Skeletal muscle cell (primary cell): ENCODE results near the gene PCDH9.

ENCODE experiments used
- DNase-seq: peaks from one replicate; pipeline ENCODE4 v3.0.0-alpha.2; 2010; ENCODE audit warnings: low read depth
- H3K4me3 ChIP-seq: 2 replicates; pipeline ENCODE4 v1.5.1; 2011; ENCODE audit warnings: low read depth, mild to moderate bottlenecking, control low read depth, low read length, moderate library complexity

Gene PCDH9

GRCh38 chr13:66410314-66410713 lies 819.8 kb downstream of the PCDH9 start:
- H3K4me3 ChIP-seq, result no peak overlapping the region
- DNase-seq, result no peak

GRCh38 chr13:66409542-66409941 lies 820.6 kb downstream of the PCDH9 start:
- no peak for DNase-seq
- no peak overlapping the region for H3K4me3 ChIP-seq

- no peak overlapping the region for H3K4me3 ChIP-seq
- DNase-seq, result no peak
Observed at GRCh38 chr13:66407128-66407527, 823.0 kb downstream of the PCDH9 start.

- DNase-seq, result peak; percentile 91
- H3K4me3 ChIP-seq, result no peak overlapping the region
Observed at GRCh38 chr13:66405908-66406802, 824.0 kb downstream of the PCDH9 start.

GRCh38 chr13:66402546-66402945 lies 827.6 kb downstream of the PCDH9 start:
- no peak for DNase-seq
- H3K4me3 ChIP-seq, result no peak overlapping the region

GRCh38 chr13:66402066-66402465 lies 828.1 kb downstream of the PCDH9 start:
- DNase-seq, result peak; percentile 13
- H3K4me3 ChIP-seq, result no peak overlapping the region

GRCh38 chr13:66400292-66400691 lies 829.8 kb downstream of the PCDH9 start:
- no peak overlapping the region for H3K4me3 ChIP-seq
- no peak for DNase-seq

- no peak overlapping the region for H3K4me3 ChIP-seq
Observed at GRCh38 chr13:66399873-66400272, 830.3 kb downstream of the PCDH9 start.

GRCh38 chr13:66397133-66397532 lies 833.0 kb downstream of the PCDH9 start:
- no peak for DNase-seq

More at GRCh38 chr13:66399873-66400272, 830.3 kb downstream of the PCDH9 start:
- DNase-seq, result no peak

GRCh38 chr13:66391322-66391721 lies 838.8 kb downstream of the PCDH9 start:
- H3K4me3 ChIP-seq, result no peak overlapping the region
- no peak for DNase-seq

More at GRCh38 chr13:66397133-66397532, 833.0 kb downstream of the PCDH9 start:
- H3K4me3 ChIP-seq, result no peak overlapping the region

- no peak for DNase-seq
- H3K4me3 ChIP-seq, result no peak overlapping the region
Observed at GRCh38 chr13:66378894-66379293, 851.2 kb downstream of the PCDH9 start.

- no peak overlapping the region for H3K4me3 ChIP-seq
- no peak for DNase-seq
Observed at GRCh38 chr13:66377569-66377968, 852.6 kb downstream of the PCDH9 start.

GRCh38 chr13:66375756-66376155 lies 854.4 kb downstream of the PCDH9 start:
- DNase-seq, result no peak
- no peak overlapping the region for H3K4me3 ChIP-seq

- DNase-seq, result no peak
- H3K4me3 ChIP-seq, result no peak overlapping the region
Observed at GRCh38 chr13:66369666-66370065, 860.5 kb downstream of the PCDH9 start.

GRCh38 chr13:66367356-66367755 lies 862.8 kb downstream of the PCDH9 start:
- DNase-seq, result peak; percentile 31
- no peak overlapping the region for H3K4me3 ChIP-seq

- DNase-seq, result no peak
- no peak overlapping the region for H3K4me3 ChIP-seq
Observed at GRCh38 chr13:66365101-66365500, 865.0 kb downstream of the PCDH9 start.

GRCh38 chr13:66364346-66364745 lies 865.8 kb downstream of the PCDH9 start:
- H3K4me3 ChIP-seq, result no peak overlapping the region
- no peak for DNase-seq

- H3K4me3 ChIP-seq, result no peak overlapping the region
- no peak for DNase-seq
Observed at GRCh38 chr13:66362485-66362884, 867.7 kb downstream of the PCDH9 start.

GRCh38 chr13:66359910-66360552 lies 870.1 kb downstream of the PCDH9 start:
- H3K4me3 ChIP-seq, result no peak overlapping the region

GRCh38 chr13:66359393-66359792 lies 870.7 kb downstream of the PCDH9 start:
- H3K4me3 ChIP-seq, result no peak overlapping the region
- no peak for DNase-seq

More at GRCh38 chr13:66359910-66360552, 870.1 kb downstream of the PCDH9 start:
- DNase-seq, result no peak

GRCh38 chr13:66358564-66358963 lies 871.6 kb downstream of the PCDH9 start:
- no peak overlapping the region for H3K4me3 ChIP-seq
- DNase-seq, result no peak
